Thoracic aorta (tissue), 2 donors: ENCODE measurements around the gene CEP131. TPM values are rescaled to one million over a fixed set of nuclear protein-coding genes. Genes with fewer than 3 reads are reported as not detected.

ENCODE experiments used
- ATAC-seq: fragments of 150-250 bp; one replicate; pipeline ENCODE4 v1.8.0; 2017; ENCODE audit warnings: low read depth; ENCODE audit not compliant: insufficient number of reproducible peaks, low FRiP score
- DNase-seq: peaks from one replicate; pipeline ENCODE4 v3.0.0-alpha.2; 2020; ENCODE audit warnings: low spot score
- H3K27ac ChIP-seq, 2 donors: fragments of 200-600 bp; sonication (generic); 1 replicate in 1 of 2; 2 replicates in 1 of 2; pipeline ENCODE4 v1.5.1; 2016; ENCODE audit warnings: mild to moderate bottlenecking in 2 of 2, moderate library complexity in 2 of 2
- H3K27me3 ChIP-seq: fragments of 200-600 bp; sonication (generic); replicated peaks from 2 replicates; pipeline ENCODE4 v1.6.0; 2016; ENCODE audit warnings: mild to moderate bottlenecking; ENCODE audit not compliant: insufficient read depth
- H3K36me3 ChIP-seq: fragments of 200-600 bp; sonication (generic); one replicate; pipeline ENCODE4 v1.5.1; 2016
- H3K4me1 ChIP-seq, 2 donors: fragments of 200-600 bp; sonication (generic); 1 replicate in 1 of 2; 2 replicates in 1 of 2; pipeline versions ENCODE4 v1.5.1 to v1.6.0; 2016; ENCODE audit warnings: low read depth in 2 of 2, mild to moderate bottlenecking in 1 of 2; ENCODE audit not compliant: control insufficient read depth in 1 of 2
- H3K4me3 ChIP-seq: fragments of 200-600 bp; sonication (generic); 2 replicates; pipeline ENCODE4 v1.5.1; 2016; ENCODE audit warnings: mild to moderate bottlenecking
- H3K9me3 ChIP-seq: fragments of 200-600 bp; sonication (generic); 2 replicates; pipeline ENCODE4 v1.5.1; 2016
- total RNA-seq, 2 donors: library from RNA; depleted of rRNA; stranded (reverse); fragments of >200 nt; gene quantifications; one replicate each; pipeline versions ENCODE4 v1.1.0 to v1.2.3, GENCODE V29; 2016
- TF ChIP-seq, protein P1 (sequence below): fragments of 200-600 bp; sonication (generic); IDR thresholded peaks from one replicate; pipeline ENCODE4 v1.5.1; 2019; ENCODE audit warnings: antibody characterized with exemption

CEP131 gene
- total RNA-seq, 2 donors from 2014 or later: 5.8 to 11.4 TPM

DNA sequence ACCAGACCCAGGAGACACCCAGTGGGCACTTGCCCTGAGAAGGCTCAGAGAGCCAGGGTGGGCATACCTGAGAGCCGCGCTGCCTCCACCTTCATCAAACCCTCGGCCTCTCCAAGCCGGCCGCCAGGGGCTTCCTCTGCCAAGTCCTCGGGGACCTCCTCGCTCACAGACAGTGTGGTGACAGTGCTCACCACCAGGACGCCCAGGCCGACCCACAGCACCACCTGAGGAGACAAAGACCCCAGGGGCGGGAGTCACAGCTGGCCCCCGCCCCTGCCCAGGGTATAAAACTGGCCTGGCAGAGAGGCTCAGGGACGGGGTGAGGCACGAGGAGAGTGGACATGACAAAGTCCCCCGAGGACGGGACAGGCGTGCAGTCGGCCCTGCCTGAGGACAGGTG, 37.4 kb upstream of the CEP131 start:
- H3K36me3 ChIP-seq: peaks cover 34% of the 10 kb centered on the region
- H3K4me3 ChIP-seq: no peak overlapping the region
- TF ChIP-seq, protein P1, sequence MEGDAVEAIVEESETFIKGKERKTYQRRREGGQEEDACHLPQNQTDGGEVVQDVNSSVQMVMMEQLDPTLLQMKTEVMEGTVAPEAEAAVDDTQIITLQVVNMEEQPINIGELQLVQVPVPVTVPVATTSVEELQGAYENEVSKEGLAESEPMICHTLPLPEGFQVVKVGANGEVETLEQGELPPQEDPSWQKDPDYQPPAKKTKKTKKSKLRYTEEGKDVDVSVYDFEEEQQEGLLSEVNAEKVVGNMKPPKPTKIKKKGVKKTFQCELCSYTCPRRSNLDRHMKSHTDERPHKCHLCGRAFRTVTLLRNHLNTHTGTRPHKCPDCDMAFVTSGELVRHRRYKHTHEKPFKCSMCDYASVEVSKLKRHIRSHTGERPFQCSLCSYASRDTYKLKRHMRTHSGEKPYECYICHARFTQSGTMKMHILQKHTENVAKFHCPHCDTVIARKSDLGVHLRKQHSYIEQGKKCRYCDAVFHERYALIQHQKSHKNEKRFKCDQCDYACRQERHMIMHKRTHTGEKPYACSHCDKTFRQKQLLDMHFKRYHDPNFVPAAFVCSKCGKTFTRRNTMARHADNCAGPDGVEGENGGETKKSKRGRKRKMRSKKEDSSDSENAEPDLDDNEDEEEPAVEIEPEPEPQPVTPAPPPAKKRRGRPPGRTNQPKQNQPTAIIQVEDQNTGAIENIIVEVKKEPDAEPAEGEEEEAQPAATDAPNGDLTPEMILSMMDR: no peak
- H3K27ac ChIP-seq: no peak overlapping the region
- peaks cover 0 to 13% of the 10 kb centered on the region in 2 donors for H3K4me1 ChIP-seq
- ATAC-seq (no peak), DNase-seq (no peak)
- no peaks in the 10 kb centered on the region for H3K27me3 ChIP-seq
- H3K9me3 ChIP-seq: no peaks in the 10 kb centered on the region

DNA sequence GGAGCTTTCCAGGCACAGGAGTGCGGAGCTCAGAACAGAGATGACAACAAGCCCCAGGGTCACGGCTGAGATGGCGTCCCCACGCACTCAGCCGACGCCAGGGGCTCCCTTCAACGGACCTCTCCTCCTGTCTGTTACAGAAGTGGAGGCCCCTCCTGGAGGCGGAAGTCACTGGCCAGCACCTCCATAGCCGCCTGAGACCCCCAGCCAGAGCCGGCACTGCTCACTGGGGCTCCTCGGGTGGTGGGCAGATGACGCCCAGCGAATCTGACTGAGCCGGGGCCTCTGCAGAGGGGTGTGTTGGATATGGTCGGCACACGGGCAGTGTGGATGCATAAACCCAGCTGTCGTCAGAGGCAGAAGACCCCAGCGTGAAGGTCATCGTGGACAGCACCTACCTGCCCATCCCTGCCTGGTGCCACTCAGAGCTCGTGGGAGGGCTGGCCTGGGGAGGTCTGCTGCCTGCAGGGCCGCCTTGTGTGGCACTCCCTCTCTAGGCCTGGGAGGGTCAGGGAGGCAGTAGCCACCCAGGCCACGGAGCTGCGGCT, 36.4 kb upstream of the CEP131 start:
- ATAC-seq: no peak
- no peaks in the 10 kb centered on the region for H3K9me3 ChIP-seq

DNA sequence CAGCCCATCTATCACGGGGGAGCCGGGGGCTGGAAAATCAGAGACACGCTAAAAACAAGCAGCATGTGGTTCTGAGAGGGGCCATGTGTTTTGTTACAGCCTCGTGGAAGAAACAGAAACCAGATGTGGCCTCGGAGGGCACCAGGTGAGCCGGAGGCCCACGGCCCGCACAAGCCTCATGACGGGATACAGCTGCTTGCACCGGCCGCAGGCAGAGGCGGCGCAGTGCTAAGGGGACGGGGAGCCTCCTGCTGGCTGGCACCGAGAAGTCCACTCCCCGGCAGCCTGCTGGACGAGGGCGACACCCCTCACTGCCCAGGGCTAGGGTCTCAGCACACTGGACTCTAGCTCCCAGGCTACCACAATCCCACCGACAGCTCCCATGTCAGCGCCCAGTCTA, 35.5 kb upstream of the CEP131 start:
- Histone ChIP-seq H3K4me1 (peaks cover 0 to 22% of the 10 kb centered on the region in 2 donors), H3K9me3 (no peaks in the 10 kb centered on the region), H3K27ac (no peak overlapping the region), H3K27me3 (no peaks in the 10 kb centered on the region), H3K36me3 (peaks cover 23% of the 10 kb centered on the region), H3K4me3 (no peak overlapping the region)
- no peak for DNase-seq
- no peak for ATAC-seq
- TF ChIP-seq, protein P1: no peak

More for the DNA sequence above, 36.4 kb upstream of the CEP131 start:
- TF ChIP-seq, protein P1: no peak
- H3K36me3 ChIP-seq: peaks cover 32% of the 10 kb centered on the region
- no peaks in the 10 kb centered on the region for H3K27me3 ChIP-seq
- no peak overlapping the region for H3K4me3 ChIP-seq
- H3K4me1 ChIP-seq: peaks cover 0 to 22% of the 10 kb centered on the region in 2 donors
- no peak overlapping the region for H3K27ac ChIP-seq
- no peak for DNase-seq

DNA sequence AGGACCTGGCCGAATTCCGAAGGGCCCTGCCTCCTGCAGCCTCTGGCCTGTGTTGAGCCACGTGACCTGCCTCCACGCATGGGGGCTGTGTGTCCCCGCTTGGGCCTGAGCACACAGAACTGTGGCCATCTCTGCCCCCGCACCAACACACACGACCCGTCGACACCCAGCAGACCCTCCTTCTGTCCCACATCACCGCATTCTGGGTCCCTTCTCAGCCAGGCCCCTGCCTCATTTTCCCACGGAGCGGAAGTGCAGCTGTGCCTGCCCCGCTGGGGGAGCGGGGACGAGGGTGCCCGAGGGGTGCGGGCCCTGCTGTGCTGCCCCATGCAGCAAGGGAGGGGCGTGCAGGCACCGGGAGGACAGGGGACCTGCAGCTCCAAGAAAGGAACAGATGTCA, 34.8 kb upstream of the CEP131 start:
- H3K4me3 ChIP-seq: no peak overlapping the region
- no peaks in the 10 kb centered on the region for H3K9me3 ChIP-seq
- TF ChIP-seq, protein P1: no peak
- H3K27me3 ChIP-seq: no peaks in the 10 kb centered on the region
- peaks cover 24% of the 10 kb centered on the region for H3K36me3 ChIP-seq
- ATAC-seq (no peak), DNase-seq (no peak)
- H3K4me1 ChIP-seq: peaks cover 0 to 26% of the 10 kb centered on the region in 2 donors
- no peak overlapping the region for H3K27ac ChIP-seq

DNA sequence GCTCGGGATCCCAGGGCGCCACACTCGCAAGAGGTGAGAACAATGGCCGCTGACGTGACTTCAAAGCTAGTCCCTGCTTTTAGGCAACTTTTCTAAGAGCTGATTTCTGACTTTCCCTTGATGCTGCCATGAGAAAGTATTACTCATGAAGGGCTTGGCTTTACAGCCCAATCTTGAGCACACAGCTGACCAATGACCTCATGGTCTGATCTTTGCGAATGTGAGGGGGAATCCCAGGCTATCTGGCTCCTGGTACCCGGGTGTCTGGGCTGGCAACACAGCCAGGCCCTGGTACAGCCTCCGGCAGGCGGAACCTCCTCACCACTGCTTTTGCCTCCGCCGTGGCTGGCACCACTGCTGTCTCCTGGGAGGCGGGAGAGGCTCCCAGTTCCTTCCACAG, 33.9 kb upstream of the CEP131 start:
- TF ChIP-seq, protein P1: no peak
- H3K27me3 ChIP-seq: no peaks in the 10 kb centered on the region
- H3K9me3 ChIP-seq: no peaks in the 10 kb centered on the region
- no peak overlapping the region for H3K27ac ChIP-seq
- no peak for ATAC-seq
- no peak overlapping the region for H3K4me3 ChIP-seq
- H3K36me3 ChIP-seq: peaks cover 29% of the 10 kb centered on the region
- no peak for DNase-seq
- H3K4me1 ChIP-seq: peaks cover 0 to 26% of the 10 kb centered on the region in 2 donors
